Endothelial cell of umbilical vein (primary cell): ENCODE data around the gene GNB2. TPM values are rescaled to one million over a fixed set of nuclear protein-coding genes. Genes with fewer than 3 reads are reported as not detected.

Experiments
- BruUV-seq: library from RNA; stranded (reverse); fragments of 400-500 nt; replicated peaks from 2 replicates; lab custom pipeline; 2021; lab: Mats Ljungman, UMichigan
- CTCF ChIA-PET: fragments of 300-600, 350-600 bp; sonication (Branson Sonifier 250); formaldehyde crosslinking; loops from one replicate; lab custom pipeline; 2021; ENCODE audit warnings: antibody characterized with exemption, inconsistent platforms; lab: Charles Lee
- POLR2A ChIA-PET: fragments of 300-600, 350-600 bp; sonication (Branson Sonifier 250); formaldehyde crosslinking; loops from one replicate; lab custom pipeline; 2021; ENCODE audit warnings: antibody characterized with exemption, inconsistent platforms; lab: Charles Lee
- DNase-seq: peaks from one replicate; pipeline ENCODE4 v3.0.0-alpha.2; 2011; ENCODE audit warnings: low read depth, low spot score
- FAIRE-seq: peaks from 2 replicates; lab custom pipeline; 2011; peaks lifted over from hg19 to GRCh38; lab: Jason Lieb, UNC
- H2AFZ ChIP-seq: 2 replicates; pipeline ENCODE4 v1.6.0; 2012; ENCODE audit warnings: low read depth, low read length, control low read depth, inconsistent platforms
- H3K27ac ChIP-seq: 2 replicates; pipeline ENCODE4 v1.5.1; 2011; ENCODE audit warnings: low read depth, mild to moderate bottlenecking, control low read depth, low read length, moderate library complexity; ENCODE audit not compliant: insufficient read depth
- H3K27me3 ChIP-seq, 2 experiments: 2 replicates each; pipeline versions ENCODE4 v1.6.0 to v1.6.1; 2011; ENCODE audit warnings: low read length in 2 of 2, mixed read lengths in 1 of 2; ENCODE audit not compliant: control insufficient read depth in 2 of 2, insufficient read depth in 2 of 2
- H3K36me3 ChIP-seq, 2 experiments: 2 replicates in 1 of 2; 3 replicates in 1 of 2; pipeline ENCODE4 v1.5.1; 2011; ENCODE audit warnings: low read length in 2 of 2, mild to moderate bottlenecking in 1 of 2, moderate library complexity in 1 of 2; ENCODE audit not compliant: control insufficient read depth in 2 of 2, insufficient read depth in 2 of 2; ENCODE audit errors: extremely low read depth in 1 of 2
- H3K4me1 ChIP-seq: 3 replicates; pipeline ENCODE4 v1.5.1; 2011; ENCODE audit warnings: mild to moderate bottlenecking, low read length; ENCODE audit not compliant: control insufficient read depth, insufficient read depth; ENCODE audit errors: extremely low read depth
- H3K4me2 ChIP-seq: 2 replicates; pipeline ENCODE4 v1.6.1; 2011; ENCODE audit warnings: low read length, control low read depth, mixed read lengths; ENCODE audit not compliant: insufficient read depth
- H3K4me3 ChIP-seq, 3 experiments: fragments of 200-600 bp in 1 of 3; sonication (generic), shearing (Covaris generic) in 1 of 3; replicated peaks in 1 of 3; 2 replicates each; pipeline ENCODE4 v1.5.1; 2011 to 2016; ENCODE audit warnings: control low read depth in 3 of 3, low read length in 3 of 3, mild to moderate bottlenecking in 2 of 3, inconsistent platforms in 1 of 3, low read depth in 1 of 3, moderate library complexity in 1 of 3; ENCODE audit not compliant: insufficient read depth in 1 of 3
- H3K79me2 ChIP-seq: 2 replicates; pipeline ENCODE4 v1.6.0; 2012; ENCODE audit warnings: low read length, inconsistent platforms; ENCODE audit not compliant: control insufficient read depth, insufficient read depth
- H3K9ac ChIP-seq: replicated peaks from 2 replicates; pipeline ENCODE3; 2011; ENCODE audit warnings: low read length, control low read depth; ENCODE audit not compliant: insufficient read depth; ENCODE audit errors: extremely low read depth
- H3K9me1 ChIP-seq: replicated peaks from 3 replicates; pipeline ENCODE4 v1.6.0; 2011; ENCODE audit warnings: mild to moderate bottlenecking, low read length; ENCODE audit not compliant: control insufficient read depth, insufficient read depth; ENCODE audit errors: extremely low read depth
- H3K9me3 ChIP-seq: replicated peaks from 2 replicates; pipeline ENCODE4 v1.5.1; 2012; ENCODE audit warnings: low read length, inconsistent platforms; ENCODE audit not compliant: control insufficient read depth, insufficient read depth
- H4K20me1 ChIP-seq: replicated peaks from 2 replicates; pipeline ENCODE3; 2011; ENCODE audit warnings: mild to moderate bottlenecking, low read length; ENCODE audit not compliant: control insufficient read depth, insufficient read depth; ENCODE audit errors: extremely low read depth
- GATA2 ChIP-seq: IDR thresholded peaks from 2 replicates; pipeline ENCODE4 v1.7.0; 2011; ENCODE audit warnings: low read depth, mild to moderate bottlenecking, moderate library complexity, mixed read lengths, low read length; ENCODE audit not compliant: insufficient read length, insufficient read depth
- JUN ChIP-seq: IDR thresholded peaks from 2 replicates; pipeline ENCODE4 v1.6.1; 2011; ENCODE audit warnings: borderline replicate concordance, low read depth; ENCODE audit not compliant: insufficient read length, insufficient read depth
- POLR2A ChIP-seq: IDR thresholded peaks from 2 replicates; pipeline ENCODE4 v1.6.1; 2012; ENCODE audit warnings: low read depth, mild to moderate bottlenecking, control low read depth, low read length
- POLR2AphosphoS5 ChIP-seq: IDR thresholded peaks from 2 replicates; pipeline ENCODE4 v1.6.1; 2012; ENCODE audit warnings: low read depth, mild to moderate bottlenecking, control low read depth, low read length, moderate library complexity; ENCODE audit not compliant: insufficient read depth
- dilution Hi-C: fragments of 300-500 bp; cut with MboI; formaldehyde crosslinking; loops from one replicate; pipeline ENCODE4 v1.15.0; 2019; ENCODE audit warnings: low sequenced_read_pairs; ENCODE audit not compliant: extremely low pct_ligation_motif_present
- intact Hi-C: fragments of 100-400 bp; cut with micrococcal nuclease; formaldehyde crosslinking; loops from one replicate; pipeline ENCODE4 v1.10.0; 2022
- polyA plus RNA-seq, 4 experiments: library from polyadenylated mRNA; depleted of rRNA in 3 of 4; stranded (reverse) in 3 of 4; unstranded in 1 of 4; fragments of >200 nt; gene quantifications; 2 replicates each; pipeline versions ENCODE4 v1.2.1 to v1.2.3, GENCODE V29; 2011 to 2012; ENCODE audit warnings: missing spikeins in 1 of 4
- total RNA-seq: library from RNA; stranded (reverse); gene quantifications from 2 replicates; pipeline ENCODE4 v1.2.3, GENCODE V29; 2021
- TF ChIP-seq, protein P1 (sequence below): IDR thresholded peaks from 2 replicates; pipeline ENCODE4 v1.6.1; 2011; ENCODE audit not compliant: insufficient read depth, insufficient read length

Gene GNB2
- total and polyA plus RNA-seq, 2 donors (not counting 3 experiments of a cell fraction or from before 2014, with no cell fraction given): 297 to 433 TPM

DNA sequence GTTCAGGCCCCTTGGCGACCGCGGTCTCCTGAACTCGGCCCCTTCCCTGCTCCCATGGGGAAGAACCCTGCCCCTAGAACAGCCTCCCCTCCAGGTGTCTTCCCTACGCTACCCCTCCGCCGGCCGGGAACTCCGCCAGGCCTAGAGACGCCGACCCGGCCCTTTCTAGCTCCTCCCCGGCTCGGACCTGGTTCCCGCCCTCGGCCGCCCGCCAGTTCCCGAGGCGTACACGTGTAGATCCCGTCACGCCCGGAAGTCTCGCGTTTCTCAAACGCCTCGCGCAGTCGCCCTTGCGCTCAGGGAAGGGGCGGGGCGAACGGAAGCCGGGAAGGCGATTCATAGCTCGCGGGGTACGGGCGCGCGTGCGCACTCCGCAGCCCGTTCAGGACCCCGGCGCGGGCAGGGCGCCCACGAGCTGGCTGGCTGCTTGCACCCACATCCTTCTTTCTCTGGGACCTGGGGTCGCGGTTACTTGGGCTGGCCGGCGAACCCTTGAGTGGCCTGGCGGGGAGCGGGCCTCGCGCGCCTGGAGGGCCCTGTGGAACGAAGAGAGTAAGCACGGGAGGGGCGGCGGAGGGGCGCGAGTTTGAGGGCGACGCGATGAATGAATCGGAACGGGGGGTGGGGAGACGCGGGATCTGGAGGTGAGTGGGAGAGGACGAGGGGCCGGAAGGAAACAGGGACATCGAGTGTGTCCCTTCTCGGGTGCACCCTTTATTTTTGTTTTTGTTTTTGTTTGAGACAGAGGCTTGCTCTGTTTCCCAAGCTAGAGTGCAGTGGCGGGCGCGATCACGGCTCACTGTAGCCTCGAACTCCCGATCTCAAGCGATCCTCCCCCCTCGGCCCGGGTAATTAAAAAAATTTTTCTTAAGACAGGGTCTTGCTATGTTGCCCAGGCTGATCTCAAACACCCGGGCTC lies 32.5 kb downstream of the GNB2 start, which contains the start of gene POP7:
TSS of gene POP7 (plus strand) at position 369 of the 919 bp plus-strand sequence. CDS start 710 bp downstream, outside the sequence.
- ChIA-PET CTCF (interaction anchor here (0.5 to 3.7 kb wide), 56 partner anchors 9 to 619 kb away, joined by 3 to 134 read pairs (median 4); partner anchors contain the start of genes EPHB4, GIGYF1, GNB2 and MOSPD3), POLR2A (interaction anchor here (0.6 to 1.8 kb wide), 10 partner anchors 13 to 1432 kb away, joined by 3 to 13 read pairs (median 4); partner anchors contain the start of genes EPHB4, FBXO24, GIGYF1 and LRCH4)
- Histone ChIP-seq H3K9me1 (no peaks in the 10 kb centered on the region), H3K4me3 (peak within 1 kb of the TSS; percentile 54 to 85 (median 65)), H3K4me1 (peaks cover 12% of the 10 kb centered on the region), H4K20me1 (no peaks in the 10 kb centered on the region), H3K27me3 (peaks cover 1 to 2% of the 10 kb centered on the region in 2 experiments), H3K27ac (peak within 1 kb of the TSS; percentile 49), H3K4me2 (peak within 1 kb of the TSS; percentile 75), H3K9ac (peak within 1 kb of the TSS; percentile 87), H3K36me3 (peaks cover 0 to 4% of the 10 kb centered on the region in 2 experiments), H3K79me2 (peaks cover 15% of the 10 kb centered on the region), H3K9me3 (no peaks in the 10 kb centered on the region), H2AFZ (peak within 1 kb of the TSS; percentile 82)
- BruUV-seq: TSS peak; percentile 73
- DNase-seq (peak; percentile 98), FAIRE-seq (peak; percentile 97)
- intact Hi-C loops: loop anchor here (1.0 to 2.0 kb wide), 9 partner anchors 12 to 353 kb away; partner anchors contain the start of genes GIGYF1, GNB2 and SLC12A9
- TF ChIP-seq POLR2A (peak; percentile 69), GATA2 (no peak), POLR2AphosphoS5 (peak; percentile 68), JUN (no peak)
- TF ChIP-seq, protein P1, sequence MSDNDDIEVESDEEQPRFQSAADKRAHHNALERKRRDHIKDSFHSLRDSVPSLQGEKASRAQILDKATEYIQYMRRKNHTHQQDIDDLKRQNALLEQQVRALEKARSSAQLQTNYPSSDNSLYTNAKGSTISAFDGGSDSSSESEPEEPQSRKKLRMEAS: peak; percentile 69
- dilution Hi-C loops: loop anchor here (25.0 kb wide), 1 partner anchor 131 kb away; the partner anchor contains the start of gene EPHB4
